Caco-2 (cell line): ENCODE data around the gene CACNA1C. TPM values are rescaled to one million over a fixed set of nuclear protein-coding genes. Genes with fewer than 3 reads are reported as not detected.

Source experiments
- BruUV-seq: library from RNA; stranded (reverse); fragments of 400-500 nt; replicated peaks from 2 replicates; lab custom pipeline; 2021; lab: Mats Ljungman, UMichigan
- CTCF ChIA-PET: fragments of 300-600 bp; sonication (Branson Sonifier 250); formaldehyde crosslinking; loops from one replicate; lab custom pipeline; 2022; ENCODE audit warnings: antibody characterized with exemption; lab: Charles Lee
- POLR2A ChIA-PET: fragments of 300-600 bp; sonication (Branson Sonifier 250); formaldehyde crosslinking; loops from one replicate; lab custom pipeline; 2022; ENCODE audit warnings: antibody characterized with exemption; lab: Charles Lee
- DNase-seq, 2 experiments: peaks; one replicate each; pipeline versions ENCODE4 v3.0.0 to v3.0.0-alpha.2; 2020 to 2022
- H3K27me3 ChIP-seq: replicated peaks from 2 replicates; pipeline ENCODE4 v1.6.0; 2011; ENCODE audit warnings: low read length; ENCODE audit not compliant: control insufficient read depth, insufficient read depth
- H3K36me3 ChIP-seq: 2 replicates; pipeline ENCODE4 v1.5.1; 2011; ENCODE audit warnings: low read length; ENCODE audit not compliant: control insufficient read depth, insufficient read depth
- H3K4me1 ChIP-seq: fragments of 250-450 bp; sonication (Bioruptor Pico); 2 replicates; pipeline ENCODE4 v1.5.1; 2020; ENCODE audit warnings: mild to moderate bottlenecking
- H3K4me3 ChIP-seq: 2 replicates; pipeline ENCODE4 v1.5.1; 2011; ENCODE audit warnings: low read depth, mild to moderate bottlenecking, control low read depth, low read length
- H3K9me3 ChIP-seq: fragments of 250-450 bp; sonication (Bioruptor Pico); 2 replicates; pipeline ENCODE4 v1.5.1; 2020; ENCODE audit warnings: mild to moderate bottlenecking, moderate library complexity
- H3K27ac Mint-ChIP-seq: one replicate; pipeline ENCODE4 v1.8.0; 2022; ENCODE audit warnings: mixed read lengths; ENCODE audit not compliant: unreplicated experiment
- H3K27me3 Mint-ChIP-seq: one replicate; pipeline ENCODE4 v1.8.0; 2022; ENCODE audit warnings: mixed read lengths; ENCODE audit not compliant: insufficient read depth, unreplicated experiment
- H3K36me3 Mint-ChIP-seq: one replicate; pipeline ENCODE4 v1.8.0; 2022; ENCODE audit warnings: mild to moderate bottlenecking, mixed read lengths; ENCODE audit not compliant: insufficient read depth, unreplicated experiment
- H3K4me1 Mint-ChIP-seq: one replicate; pipeline ENCODE4 v1.8.0; 2022; ENCODE audit warnings: low read depth, mixed read lengths; ENCODE audit not compliant: unreplicated experiment
- H3K4me3 Mint-ChIP-seq: one replicate; pipeline ENCODE4 v1.8.0; 2022; ENCODE audit warnings: mild to moderate bottlenecking, moderate library complexity, mixed read lengths; ENCODE audit not compliant: unreplicated experiment
- H3K9me3 Mint-ChIP-seq: one replicate; pipeline ENCODE4 v1.8.0; 2022; ENCODE audit warnings: mixed read lengths; ENCODE audit not compliant: unreplicated experiment
- intact Hi-C: fragments of 100-400 bp; cut with micrococcal nuclease; formaldehyde crosslinking; loops from one replicate; pipeline ENCODE4 v1.10.0; 2022; ENCODE audit not compliant: unreplicated experiment
- total RNA-seq: library from RNA; stranded (reverse); gene quantifications from 2 replicates; pipeline ENCODE4 v1.2.3, GENCODE V29; 2022
- TF ChIP-seq, protein P1 (sequence below), 2 experiments: fragments of 200-600 bp in 1 of 2; IDR thresholded peaks; 1 replicate in 1 of 2; 2 replicates in 1 of 2; pipeline versions ENCODE4 v1.5.1 to v1.8.0; 2011 to 2022; ENCODE audit warnings: antibody characterized with exemption in 1 of 2, control low read depth in 1 of 2, inconsistent platforms in 1 of 2, low read depth in 1 of 2, low read length in 1 of 2, mild to moderate bottlenecking in 1 of 2, moderate library complexity in 1 of 2; ENCODE audit not compliant: insufficient read depth in 1 of 2, severe bottlenecking in 1 of 2, unreplicated experiment in 1 of 2

CACNA1C gene
- total RNA-seq, 1 experiment from 2014 or later: not detected

DNA sequence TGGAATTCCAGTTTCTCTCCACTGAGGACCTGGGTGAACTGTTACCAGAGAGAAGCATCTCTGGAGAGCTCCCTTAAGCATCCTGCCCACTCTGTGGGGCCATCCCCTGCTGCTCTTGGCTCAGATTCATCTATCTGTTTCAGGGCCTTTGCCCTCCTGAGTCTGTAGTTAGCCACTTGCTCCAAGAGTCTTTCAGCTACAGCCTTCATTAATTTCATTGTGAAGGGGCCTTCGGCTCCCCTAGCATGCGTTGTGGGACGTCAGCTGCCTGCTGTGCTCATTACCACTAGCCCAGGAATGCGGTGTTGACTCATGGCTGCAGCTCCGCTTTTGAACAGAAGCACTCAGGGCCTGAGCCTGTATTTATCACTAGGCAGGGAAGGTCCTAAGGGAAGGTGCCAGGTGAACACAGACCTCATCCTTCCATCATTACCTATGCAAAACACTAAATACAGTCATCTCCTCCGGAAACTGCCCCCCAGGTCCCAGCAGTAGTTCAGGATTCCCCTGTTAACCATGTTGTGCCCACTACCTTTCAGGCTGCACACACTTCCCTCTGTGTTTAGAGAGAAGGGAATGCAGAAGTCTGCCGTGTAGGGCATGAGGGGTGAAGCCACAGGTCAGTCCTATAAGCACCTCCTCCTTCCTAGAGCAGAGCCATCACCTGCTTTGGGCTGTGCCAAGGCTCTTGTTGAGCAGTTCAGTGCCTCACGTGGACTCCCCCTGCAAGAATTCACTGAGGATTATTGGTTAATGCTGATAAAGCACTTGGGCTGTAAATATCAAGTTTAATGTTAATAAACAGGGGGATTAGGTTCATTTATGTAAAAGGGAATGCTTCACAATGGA, 191.4 kb downstream of the CACNA1C start:
- Histone ChIP-seq H3K27me3 (no peaks in the 10 kb centered on the region), H3K4me1 (no peaks in the 10 kb centered on the region; the same call in 1 of the 2 replicates), H3K9me3 (no peaks in the 10 kb centered on the region), H3K36me3 (no peaks in the 10 kb centered on the region), H3K4me3 (no peak overlapping the region)
- TF ChIP-seq, protein P1, sequence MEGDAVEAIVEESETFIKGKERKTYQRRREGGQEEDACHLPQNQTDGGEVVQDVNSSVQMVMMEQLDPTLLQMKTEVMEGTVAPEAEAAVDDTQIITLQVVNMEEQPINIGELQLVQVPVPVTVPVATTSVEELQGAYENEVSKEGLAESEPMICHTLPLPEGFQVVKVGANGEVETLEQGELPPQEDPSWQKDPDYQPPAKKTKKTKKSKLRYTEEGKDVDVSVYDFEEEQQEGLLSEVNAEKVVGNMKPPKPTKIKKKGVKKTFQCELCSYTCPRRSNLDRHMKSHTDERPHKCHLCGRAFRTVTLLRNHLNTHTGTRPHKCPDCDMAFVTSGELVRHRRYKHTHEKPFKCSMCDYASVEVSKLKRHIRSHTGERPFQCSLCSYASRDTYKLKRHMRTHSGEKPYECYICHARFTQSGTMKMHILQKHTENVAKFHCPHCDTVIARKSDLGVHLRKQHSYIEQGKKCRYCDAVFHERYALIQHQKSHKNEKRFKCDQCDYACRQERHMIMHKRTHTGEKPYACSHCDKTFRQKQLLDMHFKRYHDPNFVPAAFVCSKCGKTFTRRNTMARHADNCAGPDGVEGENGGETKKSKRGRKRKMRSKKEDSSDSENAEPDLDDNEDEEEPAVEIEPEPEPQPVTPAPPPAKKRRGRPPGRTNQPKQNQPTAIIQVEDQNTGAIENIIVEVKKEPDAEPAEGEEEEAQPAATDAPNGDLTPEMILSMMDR (IDR thresholded peaks at IDR 0.05; ENCODE audit: insufficient read depth in 1 of 2, low read depth in 1 of 2, low read length in 1 of 2, severe bottlenecking in 1 of 2, unreplicated experiment in 1 of 2): no peak
- ChIA-PET POLR2A (no interaction called here), CTCF (no interaction called here)
- Mint-ChIP-seq H3K27ac (no peak overlapping the region), H3K27me3 (peaks cover 17% of the 10 kb centered on the region), H3K36me3 (no peaks in the 10 kb centered on the region), H3K4me1 (peaks cover 7% of the 10 kb centered on the region), H3K4me3 (no peak overlapping the region), H3K9me3 (no peaks in the 10 kb centered on the region)
- peak in 1 of 2 experiments; percentile 18 for DNase-seq
- BruUV-seq: no TSS peak
- intact Hi-C loops: no loop called here

DNA sequence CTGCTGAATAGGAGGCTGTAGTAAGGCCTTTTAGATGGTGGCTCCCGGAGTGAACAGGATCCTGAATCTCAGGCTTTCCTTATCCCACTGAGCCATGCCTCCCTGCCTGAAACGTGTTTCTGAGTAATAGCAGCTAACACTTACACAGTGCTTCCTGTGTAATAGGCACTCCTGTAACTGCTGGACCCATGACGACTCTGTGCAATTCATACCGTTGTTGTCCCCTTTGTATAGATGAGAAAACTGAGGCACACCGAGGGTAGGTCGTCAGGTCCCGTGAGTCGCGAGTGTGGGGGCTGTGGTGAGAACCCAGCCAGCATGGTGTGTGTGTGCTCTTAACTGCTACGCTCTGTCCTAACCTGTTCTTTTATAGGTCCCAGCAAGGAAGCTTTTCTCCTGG, 193.6 kb downstream of the CACNA1C start:
- no peak overlapping the region for H3K4me3 ChIP-seq
- H3K9me3 Mint-ChIP-seq: no peaks in the 10 kb centered on the region
- H3K4me3 Mint-ChIP-seq: no peak overlapping the region
- H3K4me1 ChIP-seq: no peaks in the 10 kb centered on the region; the same call in 1 of the 2 replicates
- CTCF ChIA-PET: no interaction called here
- DNase-seq: no peak
- no TSS peak for BruUV-seq
- no peaks in the 10 kb centered on the region for H3K9me3 ChIP-seq
- intact Hi-C loops: no loop called here
- peaks cover 15% of the 10 kb centered on the region for H3K27me3 Mint-ChIP-seq
- TF ChIP-seq, protein P1 (IDR thresholded peaks at IDR 0.05; ENCODE audit: insufficient read depth in 1 of 2, low read depth in 1 of 2, low read length in 1 of 2, severe bottlenecking in 1 of 2, unreplicated experiment in 1 of 2): no peak
- no peaks in the 10 kb centered on the region for H3K36me3 Mint-ChIP-seq
- no peaks in the 10 kb centered on the region for H3K36me3 ChIP-seq
- H3K27ac Mint-ChIP-seq: no peak overlapping the region
- POLR2A ChIA-PET: no interaction called here
- peaks cover 7% of the 10 kb centered on the region for H3K4me1 Mint-ChIP-seq
- no peaks in the 10 kb centered on the region for H3K27me3 ChIP-seq

DNA sequence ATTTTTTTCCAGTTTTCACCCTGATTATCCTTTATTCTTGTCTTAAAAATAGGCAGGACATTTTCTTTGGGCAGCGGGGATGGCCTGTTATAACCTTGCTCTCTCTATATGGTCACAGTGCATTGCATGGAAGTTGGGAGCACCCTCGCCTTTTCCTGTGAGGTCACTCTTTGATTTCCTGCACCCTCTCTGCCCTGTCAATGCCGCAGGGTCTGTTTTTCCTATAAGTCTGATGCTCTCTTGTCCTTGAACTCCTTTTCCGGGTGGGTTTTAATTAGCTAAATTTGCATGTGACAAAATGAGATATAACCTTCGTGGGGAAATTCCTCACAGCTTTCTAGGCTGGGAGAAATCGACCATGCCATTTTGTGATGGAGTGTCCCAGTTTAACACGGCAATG, 194.3 kb downstream of the CACNA1C start:
- no peaks in the 10 kb centered on the region for H3K9me3 ChIP-seq
- Mint-ChIP-seq H3K27ac (no peak overlapping the region), H3K9me3 (no peaks in the 10 kb centered on the region), H3K27me3 (peaks cover 8% of the 10 kb centered on the region), H3K36me3 (no peaks in the 10 kb centered on the region), H3K4me3 (no peak overlapping the region), H3K4me1 (peaks cover 7% of the 10 kb centered on the region)
- H3K4me1 ChIP-seq: no peaks in the 10 kb centered on the region; the same call in 1 of the 2 replicates
- TF ChIP-seq, protein P1 (IDR thresholded peaks at IDR 0.05; ENCODE audit: insufficient read depth in 1 of 2, low read depth in 1 of 2, low read length in 1 of 2, severe bottlenecking in 1 of 2, unreplicated experiment in 1 of 2): no peak
- DNase-seq: no peak
- H3K27me3 ChIP-seq: no peaks in the 10 kb centered on the region
- no peak overlapping the region for H3K4me3 ChIP-seq
- intact Hi-C loops: no loop called here
- POLR2A ChIA-PET: no interaction called here
- CTCF ChIA-PET: no interaction called here
- no TSS peak for BruUV-seq
- H3K36me3 ChIP-seq: no peaks in the 10 kb centered on the region
